NCI-H460 (cell line): Measurements from ENCODE around the gene PML. TPM values are rescaled to one million over a fixed set of nuclear protein-coding genes. Genes with fewer than 3 reads are reported as not detected.
"Not testable (repeated sequence)": the region's sequence is repeated elsewhere in the genome, so short reads cannot be mapped to it uniquely, and the experiment has no call there.

ENCODE experiments used
- DNase-seq: peaks from one replicate; pipeline ENCODE4 v3.0.0-alpha.2; 2016; ENCODE audit warnings: low read depth; ENCODE audit errors: extremely low read depth
- small RNA-seq, 2 experiments: library from RNA; depleted of rRNA; stranded (forward); fragments of <200 nt; gene quantifications; one replicate each; pipeline ENCODE3, GENCODE V24; 2014
- total RNA-seq: library from RNA; depleted of rRNA; stranded (reverse); fragments of >200 nt; shearing (Covaris generic); gene quantifications from 2 replicates; pipeline ENCODE4 v1.2.3, GENCODE V29; 2014; rRNA removed

PML gene
- total RNA-seq, 1 experiment from 2014 or later = 10.1 TPM

GRCh38 chr15:74096753-74097474 is 102.4 kb downstream of the PML start:
- not testable (repeated sequence) for DNase-seq

Small RNA genes lying within 50 kb of the gene (small RNA-seq; reads per million reads assigned to genes)
- gene RN7SL429P = 0 reads per million in 2 experiments

Other genes with a start within 250 kb of the PML start
- gene INSYN1, start 241.4 kb upstream of the PML start, total RNA-seq = 0.02 TPM in 1 of 2 replicates, not detected in the other
- gene TBC1D21, start 121.2 kb upstream of the PML start, total RNA-seq = not detected in 2 replicates
- 9.8 and 10.4 TPM in 2 replicates for gene LOXL1, start 68.3 kb upstream of the PML start, total RNA-seq
- 4.3 and 6.3 TPM in 2 replicates for gene STOML1, start 2.4 kb upstream of the PML start, total RNA-seq
- gene GOLGA6A, start 87.8 kb downstream of the PML start, total RNA-seq = not detected in 2 replicates
- not detected in 2 replicates for gene ISLR2, start 135.9 kb downstream of the PML start, total RNA-seq
- not detected in 2 replicates for gene ISLR, start 179.0 kb downstream of the PML start, total RNA-seq
- 0.17 and 0.29 TPM in 2 replicates for gene STRA6, start 208.1 kb downstream of the PML start, total RNA-seq
- 0.12 TPM in 1 of 2 replicates, not detected in the other for gene CCDC33, start 241.6 kb downstream of the PML start, total RNA-seq